A549 (cell line): ENCODE results near the gene KCTD20.

Source experiments
- CTCF ChIP-seq: fragments of >200 bp; sonication (Bioruptor Twin); formaldehyde crosslinking; IDR thresholded peaks from 3 replicates; pipeline ENCODE4 v1.5.1; 2016
- POLR2A ChIP-seq: IDR thresholded peaks from 2 replicates; pipeline ENCODE4 v1.6.1; 2012; ENCODE audit warnings: mild to moderate bottlenecking, low read length
- SMC3 ChIP-seq: fragments of >200 bp; sonication (Bioruptor Twin); formaldehyde crosslinking; IDR thresholded peaks from 3 replicates; pipeline ENCODE4 v1.6.1; 2018; ENCODE audit warnings: inconsistent platforms
- USF2 ChIP-seq: fragments of 450-650 bp; IDR thresholded peaks from 2 replicates; pipeline ENCODE4 v1.6.1; 2014; ENCODE audit warnings: antibody characterized with exemption

GRCh38 chr6:36525346-36525745 is 82.5 kb downstream of the KCTD20 start:
- TF ChIP-seq POLR2A (no peak), USF2 (no peak), SMC3 (no peak), CTCF (no peak)
